ENCODE results near the gene RANBP1.

The RANBP1 gene

DNA sequence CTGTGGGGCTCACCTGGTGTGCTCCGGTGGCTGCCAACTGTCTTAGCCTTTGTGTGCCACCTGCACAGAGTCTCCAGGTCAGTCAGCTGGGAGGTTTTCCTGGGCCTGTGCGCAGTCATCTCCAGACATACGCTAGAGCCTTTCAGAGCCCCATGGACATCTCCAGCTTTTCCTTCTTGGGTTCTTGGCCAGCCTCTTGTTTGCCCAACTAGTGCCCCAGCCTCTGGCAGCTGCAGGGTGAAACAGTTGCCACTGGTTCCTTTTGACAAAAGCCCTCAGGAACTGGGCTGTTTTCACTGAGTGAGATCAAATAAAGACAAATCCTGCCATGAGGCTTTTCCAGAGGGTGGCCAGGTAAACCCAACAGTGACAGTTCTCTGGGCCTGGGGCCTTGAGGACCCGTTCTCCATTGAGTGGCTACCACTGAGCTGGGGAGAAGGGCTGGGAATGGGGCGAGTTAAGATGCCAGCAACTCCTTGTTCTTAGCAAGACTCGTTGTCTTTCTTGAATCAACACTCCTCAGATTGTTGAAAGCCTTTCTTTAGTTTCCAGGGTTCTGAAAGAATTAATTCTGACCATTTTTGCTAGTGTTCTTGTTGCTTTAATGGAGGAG lies 16.7 kb upstream of the RANBP1 start:
- TF ChIP-seq NFIC (IDR thresholded peaks at IDR 0.05) (no peak), EGR1 (IDR thresholded peaks at IDR 0.05) (no peak), ZBTB7A (IDR thresholded peaks at IDR 0.05; ENCODE audit: low read depth) (no peak), REST (IDR thresholded peaks at IDR 0.05; ENCODE audit: low read depth) (no peak), TCF12 (IDR thresholded peaks at IDR 0.05; ENCODE audit: low read depth) (no peak), CEBPB (IDR thresholded peaks at IDR 0.05) (no peak), EP300 (IDR thresholded peaks at IDR 0.05; ENCODE audit: borderline replicate concordance) (no peak), TAF1 (IDR thresholded peaks at IDR 0.05; ENCODE audit: low read depth) (no peak), FOXM1 (IDR thresholded peaks at IDR 0.05; ENCODE audit: borderline replicate concordance, low read depth) (no peak), CREB1 (IDR thresholded peaks at IDR 0.05; ENCODE audit: low read depth) (no peak), TEAD4 (IDR thresholded peaks at IDR 0.05) (no peak)
- TF ChIP-seq, protein P1, sequence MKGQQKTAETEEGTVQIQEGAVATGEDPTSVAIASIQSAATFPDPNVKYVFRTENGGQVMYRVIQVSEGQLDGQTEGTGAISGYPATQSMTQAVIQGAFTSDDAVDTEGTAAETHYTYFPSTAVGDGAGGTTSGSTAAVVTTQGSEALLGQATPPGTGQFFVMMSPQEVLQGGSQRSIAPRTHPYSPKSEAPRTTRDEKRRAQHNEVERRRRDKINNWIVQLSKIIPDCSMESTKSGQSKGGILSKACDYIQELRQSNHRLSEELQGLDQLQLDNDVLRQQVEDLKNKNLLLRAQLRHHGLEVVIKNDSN (IDR thresholded peaks at IDR 0.05), result no peak

DNA sequence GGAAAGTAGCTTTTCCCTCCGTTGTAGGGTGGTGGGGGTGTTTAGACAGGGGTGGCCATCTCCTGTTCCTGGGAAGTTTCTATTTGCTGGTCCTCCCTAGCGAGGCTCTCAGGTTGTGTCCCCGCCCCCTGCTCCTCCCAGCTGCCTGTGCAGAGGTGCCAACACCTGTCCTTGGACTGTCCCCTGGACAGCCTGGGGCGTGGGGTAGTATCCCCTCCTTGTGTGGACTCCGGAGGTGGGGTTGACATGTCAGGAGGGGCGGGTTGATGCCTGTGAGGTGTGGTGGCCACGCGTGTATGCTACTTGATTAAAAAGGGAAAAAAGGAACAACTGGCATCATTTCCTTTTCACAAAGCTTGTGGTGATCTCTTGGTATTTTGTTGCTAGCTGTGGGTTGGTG lies 14.3 kb upstream of the RANBP1 start:
- TF ChIP-seq YY1 (IDR thresholded peaks at IDR 0.05; ENCODE audit: low read depth) (no peak), CEBPB (IDR thresholded peaks at IDR 0.05) (no peak), RAD21 (IDR thresholded peaks at IDR 0.05; ENCODE audit: low read depth) (no peak), TAF1 (IDR thresholded peaks at IDR 0.05; ENCODE audit: low read depth) (no peak), EP300 (IDR thresholded peaks at IDR 0.05; ENCODE audit: borderline replicate concordance) (no peak), TCF12 (IDR thresholded peaks at IDR 0.05; ENCODE audit: low read depth) (no peak), TEAD4 (IDR thresholded peaks at IDR 0.05) (no peak), FOXM1 (IDR thresholded peaks at IDR 0.05; ENCODE audit: borderline replicate concordance, low read depth) (no peak), NFIC (IDR thresholded peaks at IDR 0.05) (no peak), EGR1 (IDR thresholded peaks at IDR 0.05) (no peak)
- TF ChIP-seq, protein P2, sequence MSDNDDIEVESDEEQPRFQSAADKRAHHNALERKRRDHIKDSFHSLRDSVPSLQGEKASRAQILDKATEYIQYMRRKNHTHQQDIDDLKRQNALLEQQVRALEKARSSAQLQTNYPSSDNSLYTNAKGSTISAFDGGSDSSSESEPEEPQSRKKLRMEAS (IDR thresholded peaks at IDR 0.05), result no peak

GRCh38 chr22:20102203-20102780 lies 13.6 kb upstream of the RANBP1 start:
- TF ChIP-seq CEBPB (IDR thresholded peaks at IDR 0.05) (no peak), TCF12 (IDR thresholded peaks at IDR 0.05; ENCODE audit: low read depth) (no peak), NFIC (IDR thresholded peaks at IDR 0.05) (no peak), ZBTB7A (IDR thresholded peaks at IDR 0.05; ENCODE audit: low read depth) (no peak), CREB1 (IDR thresholded peaks at IDR 0.05; ENCODE audit: low read depth) (no peak), EGR1 (IDR thresholded peaks at IDR 0.05) (no peak), TAF1 (IDR thresholded peaks at IDR 0.05; ENCODE audit: low read depth) (no peak)

DNA sequence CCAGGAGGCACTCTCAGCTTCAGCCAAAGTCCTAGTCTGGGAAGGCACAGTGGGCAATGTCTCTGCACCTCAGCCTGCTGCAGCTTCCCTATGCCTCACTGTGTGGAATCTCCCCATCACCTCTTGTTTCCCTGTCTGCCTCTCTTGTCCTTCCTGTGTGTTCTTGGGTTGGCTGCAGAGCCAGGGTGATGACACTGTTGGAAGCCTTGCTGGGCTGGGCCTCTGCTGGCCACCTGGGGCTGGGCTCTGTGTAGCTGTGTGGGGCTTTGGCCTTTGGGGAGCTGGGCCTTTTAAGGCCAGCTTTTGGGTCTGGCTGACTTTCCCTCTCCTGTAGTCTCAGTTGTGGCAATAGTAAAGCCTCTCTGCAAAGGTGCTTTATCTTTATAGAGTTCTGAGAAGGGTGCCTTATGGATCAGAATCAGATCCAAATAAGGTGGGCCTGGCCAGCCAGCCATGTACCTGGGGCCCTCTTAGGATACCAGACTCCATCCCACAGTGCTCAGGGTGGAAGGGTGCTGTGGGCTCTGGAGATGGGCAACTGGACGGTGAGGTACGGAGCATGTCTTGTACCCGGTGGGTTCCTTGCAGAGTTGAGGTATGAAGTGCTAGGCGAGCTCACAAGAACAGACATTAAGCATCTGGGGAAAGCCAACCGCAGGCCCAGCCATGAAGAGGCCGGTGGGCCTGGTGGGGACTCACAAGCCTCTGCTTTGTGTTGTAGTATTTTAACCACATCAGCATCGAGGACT lies 10.3 kb upstream of the RANBP1 start:
- TF ChIP-seq TAF1 (IDR thresholded peaks at IDR 0.05; ENCODE audit: low read depth), result no peak
- no peak for TF ChIP-seq FOXM1 (IDR thresholded peaks at IDR 0.05; ENCODE audit: borderline replicate concordance, low read depth)
- no peak for TF ChIP-seq EP300 (IDR thresholded peaks at IDR 0.05; ENCODE audit: borderline replicate concordance)
- no peak for TF ChIP-seq CREB1 (IDR thresholded peaks at IDR 0.05; ENCODE audit: low read depth)
- TF ChIP-seq REST (IDR thresholded peaks at IDR 0.05; ENCODE audit: low read depth), result no peak
- TF ChIP-seq, protein P1 (IDR thresholded peaks at IDR 0.05), result no peak
- TF ChIP-seq TEAD4 (IDR thresholded peaks at IDR 0.05), result no peak
- no peak for TF ChIP-seq CEBPB (IDR thresholded peaks at IDR 0.05)
- no peak for TF ChIP-seq EGR1 (IDR thresholded peaks at IDR 0.05)
- no peak for TF ChIP-seq TCF12 (IDR thresholded peaks at IDR 0.05; ENCODE audit: low read depth)
- TF ChIP-seq, protein P2 (IDR thresholded peaks at IDR 0.05), result no peak

GRCh38 chr22:20106205-20106848 lies 9.6 kb upstream of the RANBP1 start:
- TF ChIP-seq CEBPB (IDR thresholded peaks at IDR 0.05), result no peak
- TF ChIP-seq, protein P1 (IDR thresholded peaks at IDR 0.05), result no peak
- TF ChIP-seq, protein P2 (IDR thresholded peaks at IDR 0.05), result no peak
